GM18505 (cell line): Measurements from ENCODE around the gene EDEM3.
"Not testable (repeated sequence)": the region's sequence is repeated elsewhere in the genome, so short reads cannot be mapped to it uniquely, and the experiment has no call there.

Experiments used
- ATAC-seq: cut with Tn5 transposase; IDR thresholded peaks from one replicate; pipeline ENCODE4 v1.9.1; 2021; ENCODE audit not compliant: unreplicated experiment
- POLR2A ChIP-seq: IDR thresholded peaks from 4 replicates; pipeline ENCODE4 v1.6.1; 2011; ENCODE audit warnings: borderline replicate concordance; ENCODE audit not compliant: insufficient read depth, insufficient read length; ENCODE audit errors: extremely low read depth

The EDEM3 gene

GRCh38 chr1:184788970-184789369, 34.3 kb upstream of the EDEM3 start:
- ATAC-seq = no peak

DNA sequence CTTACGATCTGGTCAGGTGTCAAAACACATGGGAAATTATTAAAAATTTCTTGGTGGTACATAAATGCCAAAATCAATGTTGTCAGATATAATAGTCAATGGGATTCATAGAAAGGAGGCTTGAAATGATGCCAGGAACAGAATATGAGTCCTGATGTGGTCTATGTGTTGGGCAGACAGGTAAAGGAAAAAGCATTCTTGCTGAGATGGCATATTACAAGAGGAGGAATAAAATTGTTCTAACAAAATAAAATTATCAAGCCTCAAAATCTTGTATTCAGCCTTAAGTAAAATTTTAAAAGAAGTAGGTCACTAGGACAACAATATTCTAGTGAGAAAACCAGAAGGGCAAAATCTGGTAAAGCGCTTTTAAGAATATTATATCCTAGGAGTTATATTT, 30.9 kb upstream of the EDEM3 start:
- TF ChIP-seq POLR2A = no peak
- no peak for ATAC-seq

More at GRCh38 chr1:184788970-184789369, 34.3 kb upstream of the EDEM3 start:
- TF ChIP-seq POLR2A = no peak

DNA sequence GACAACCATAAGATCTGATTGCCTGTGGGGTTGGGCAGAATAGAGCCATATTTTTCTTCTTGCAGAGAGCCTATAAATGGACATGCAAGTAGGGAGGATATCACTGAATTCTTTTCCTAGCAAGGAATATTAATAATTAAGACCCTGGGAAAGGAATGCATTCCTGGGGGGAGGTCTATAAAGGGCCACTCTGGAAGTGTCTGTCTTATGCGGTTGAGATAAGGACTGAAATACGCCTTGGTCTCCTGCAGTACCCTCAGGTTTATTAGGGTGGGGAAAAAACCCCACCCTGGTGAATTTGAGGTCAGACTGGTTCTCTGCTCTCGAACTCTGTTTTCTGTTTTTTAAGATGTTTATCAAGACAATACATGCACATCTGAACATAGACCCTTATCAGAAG, 29.1 kb upstream of the EDEM3 start:
- not testable (repeated sequence) for ATAC-seq

- no peak for ATAC-seq
- no peak for TF ChIP-seq POLR2A
These were observed 27.3 kb upstream of the EDEM3 start for GRCh38 chr1:184781941-184782340.

DNA sequence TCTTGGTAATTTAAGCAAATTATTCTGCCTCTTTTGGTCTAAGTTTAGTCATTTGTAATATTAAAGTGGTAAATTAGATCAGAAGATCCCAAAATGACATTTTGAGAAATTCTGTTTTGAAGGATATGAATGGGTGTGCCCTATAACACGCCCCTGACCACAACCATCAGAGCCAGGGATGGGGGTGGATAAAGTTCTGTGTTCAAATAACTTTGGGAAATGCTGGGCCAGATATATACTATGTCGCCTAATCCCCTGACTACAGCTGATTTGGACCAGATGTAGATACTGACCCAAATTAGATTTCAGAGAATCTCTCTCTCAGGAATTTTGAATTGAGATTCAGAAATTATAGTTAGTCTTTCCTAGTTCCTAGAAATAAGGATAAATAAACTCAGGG, 21.2 kb upstream of the EDEM3 start:
- ATAC-seq = no peak
- no peak for TF ChIP-seq POLR2A

DNA sequence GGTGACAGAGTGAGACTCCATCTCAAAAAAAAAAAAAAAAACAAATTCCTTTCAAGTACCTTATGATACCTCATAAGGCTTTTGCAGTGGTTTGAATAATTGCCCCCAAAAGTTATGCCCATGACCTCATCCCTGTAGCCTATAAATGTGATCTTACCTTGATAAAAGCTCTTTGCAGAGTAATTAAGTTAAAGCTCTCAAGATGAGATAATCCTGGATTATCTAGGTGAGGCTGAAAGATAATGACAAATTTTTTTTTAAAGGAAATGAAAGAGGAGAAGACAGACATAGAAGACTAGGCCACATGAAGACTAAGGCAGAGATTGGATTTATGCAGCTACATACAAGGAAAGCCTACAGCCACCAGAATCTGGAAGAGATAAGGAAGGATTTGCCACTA, 20.7 kb upstream of the EDEM3 start:
- TF ChIP-seq POLR2A = no peak
- ATAC-seq = no peak

GRCh38 chr1:184773762-184774320, 19.2 kb upstream of the EDEM3 start:
- no peak for ATAC-seq

GRCh38 chr1:184771190-184771691, 16.6 kb upstream of the EDEM3 start:
- TF ChIP-seq POLR2A = no peak
- no peak for ATAC-seq

More at GRCh38 chr1:184773762-184774320, 19.2 kb upstream of the EDEM3 start:
- no peak for TF ChIP-seq POLR2A

- no peak for TF ChIP-seq POLR2A
These were observed 15.7 kb upstream of the EDEM3 start for GRCh38 chr1:184770181-184770979.

GRCh38 chr1:184769241-184769640, 14.6 kb upstream of the EDEM3 start:
- TF ChIP-seq POLR2A = no peak
- no peak for ATAC-seq

More at GRCh38 chr1:184770181-184770979, 15.7 kb upstream of the EDEM3 start:
- no peak for ATAC-seq

- no peak for TF ChIP-seq POLR2A
- ATAC-seq = no peak
These were observed 13.8 kb upstream of the EDEM3 start for GRCh38 chr1:184768467-184768866.

GRCh38 chr1:184767591-184767990, 12.9 kb upstream of the EDEM3 start:
- no peak for TF ChIP-seq POLR2A
- ATAC-seq = no peak

- no peak for ATAC-seq
These were observed 9.8 kb upstream of the EDEM3 start for GRCh38 chr1:184764483-184764882.

DNA sequence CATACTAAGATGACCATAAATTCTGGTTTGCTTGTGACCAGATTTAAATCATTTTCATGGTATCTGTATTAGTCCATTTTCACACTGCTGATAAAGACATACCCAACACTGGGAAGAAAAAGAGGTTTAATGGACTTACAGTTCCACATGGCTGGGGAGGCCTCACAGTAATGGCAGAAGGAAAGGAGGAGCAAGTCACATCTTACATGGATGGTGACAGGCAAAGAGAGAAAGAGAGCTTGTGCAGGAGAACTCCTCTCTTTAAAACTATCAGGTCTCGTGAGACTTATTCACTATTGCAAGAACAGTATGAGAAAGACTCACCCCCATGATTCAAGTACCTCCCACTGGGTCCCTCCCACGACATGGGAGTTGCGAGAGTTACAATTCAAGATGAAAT, 8.9 kb upstream of the EDEM3 start:
- not testable (repeated sequence) for ATAC-seq

More at GRCh38 chr1:184764483-184764882, 9.8 kb upstream of the EDEM3 start:
- TF ChIP-seq POLR2A = no peak
